Activated CD8-positive, alpha-beta memory T cell treated with anti-CD3 and anti-CD28 coated beads, Interleukin-2, amount 50 U/mL, for 1 hour (primary cell): Measurements from ENCODE around the gene CEL.

Experiments used
- DNase-seq: peaks from one replicate; pipeline ENCODE4 v3.0.0-alpha.2; 2020; ENCODE audit errors: extremely low read depth

The CEL gene

GRCh38 chr9:133103987-133104505, 42.3 kb downstream of the CEL start:
- DNase-seq = no peak

- no peak for DNase-seq
Measured at GRCh38 chr9:133104718-133105460, 43.1 kb downstream of the CEL start.

DNA sequence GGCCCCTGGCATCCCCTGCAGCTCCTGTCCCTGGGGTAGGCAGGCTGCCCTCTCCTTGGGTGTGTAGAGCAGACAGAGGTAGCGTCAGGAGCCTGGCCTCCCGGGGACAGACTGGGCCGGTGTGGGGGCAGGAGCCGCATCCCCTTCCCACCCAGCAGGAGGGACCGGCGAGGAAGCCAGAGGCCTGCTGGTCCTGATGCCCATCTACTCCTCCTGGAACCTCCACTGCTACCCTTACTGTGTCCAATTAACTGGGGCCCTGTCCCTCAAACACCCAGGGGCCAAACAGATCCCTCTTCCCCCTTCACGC, 43.6 kb downstream of the CEL start:
- no peak for DNase-seq

DNA sequence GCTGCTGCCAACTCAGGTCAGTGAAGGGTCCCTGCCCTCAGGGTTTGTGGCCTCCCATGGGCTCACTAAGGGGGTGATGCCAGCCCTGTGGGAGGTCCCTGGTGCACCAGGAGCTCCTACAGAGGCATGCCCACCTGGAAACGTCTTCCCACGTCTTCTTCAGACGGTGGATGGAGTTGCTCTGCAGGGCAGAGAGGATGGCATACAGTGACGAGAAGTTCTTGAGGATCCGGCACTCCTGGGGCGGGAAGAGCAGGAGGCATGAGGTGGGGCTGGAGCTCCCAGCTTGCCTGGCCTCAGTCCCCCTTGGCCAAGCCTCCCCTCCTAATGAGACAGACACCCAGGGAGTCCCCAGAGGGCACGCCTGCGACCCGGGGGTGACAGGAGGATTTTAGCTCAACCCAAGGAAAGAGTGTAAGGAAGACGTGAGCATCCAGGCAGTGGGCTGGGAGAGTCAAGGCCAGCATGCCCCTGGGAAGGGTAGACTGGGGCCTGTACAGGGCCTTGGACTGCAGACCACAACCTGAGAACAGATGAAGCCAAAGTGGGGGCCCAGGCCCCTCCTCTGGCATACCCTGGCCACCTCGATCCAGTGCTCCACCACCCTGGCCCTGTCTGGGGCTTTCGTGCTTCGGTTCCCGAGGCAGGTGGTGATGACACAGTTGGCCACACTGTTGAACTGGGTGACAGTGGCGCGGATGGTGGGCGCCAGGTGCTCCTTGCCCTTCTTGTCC, 44.9 kb downstream of the CEL start:
- DNase-seq = no peak

DNA sequence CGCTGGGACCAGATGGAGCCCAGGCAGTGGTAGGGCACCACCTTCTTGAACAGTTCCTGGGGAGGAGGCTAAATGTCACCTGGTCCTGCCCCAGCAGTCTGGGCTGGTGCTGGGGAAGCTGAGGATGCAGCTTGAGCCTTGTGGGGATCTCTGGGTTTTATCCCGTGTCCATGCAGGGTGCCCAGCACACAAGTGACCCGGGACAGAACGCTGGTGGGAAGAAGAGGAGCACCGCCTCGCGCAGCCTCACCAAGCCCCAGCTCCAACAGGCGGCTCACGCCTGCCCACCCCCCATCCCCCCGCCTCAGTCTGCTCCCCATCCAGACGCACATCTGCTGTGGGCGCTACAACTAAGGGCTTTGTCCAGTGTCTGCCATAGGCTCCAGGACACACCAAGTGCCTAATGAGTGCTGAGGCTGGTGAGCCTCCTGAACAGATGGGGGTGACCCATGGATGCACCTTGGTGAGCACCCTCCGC, 45.5 kb downstream of the CEL start:
- no peak for DNase-seq

- no peak for DNase-seq
Measured at GRCh38 chr9:133107961-133108793, 46.4 kb downstream of the CEL start.

GRCh38 chr9:133108794-133109641, 47.2 kb downstream of the CEL start:
- no peak for DNase-seq

DNA sequence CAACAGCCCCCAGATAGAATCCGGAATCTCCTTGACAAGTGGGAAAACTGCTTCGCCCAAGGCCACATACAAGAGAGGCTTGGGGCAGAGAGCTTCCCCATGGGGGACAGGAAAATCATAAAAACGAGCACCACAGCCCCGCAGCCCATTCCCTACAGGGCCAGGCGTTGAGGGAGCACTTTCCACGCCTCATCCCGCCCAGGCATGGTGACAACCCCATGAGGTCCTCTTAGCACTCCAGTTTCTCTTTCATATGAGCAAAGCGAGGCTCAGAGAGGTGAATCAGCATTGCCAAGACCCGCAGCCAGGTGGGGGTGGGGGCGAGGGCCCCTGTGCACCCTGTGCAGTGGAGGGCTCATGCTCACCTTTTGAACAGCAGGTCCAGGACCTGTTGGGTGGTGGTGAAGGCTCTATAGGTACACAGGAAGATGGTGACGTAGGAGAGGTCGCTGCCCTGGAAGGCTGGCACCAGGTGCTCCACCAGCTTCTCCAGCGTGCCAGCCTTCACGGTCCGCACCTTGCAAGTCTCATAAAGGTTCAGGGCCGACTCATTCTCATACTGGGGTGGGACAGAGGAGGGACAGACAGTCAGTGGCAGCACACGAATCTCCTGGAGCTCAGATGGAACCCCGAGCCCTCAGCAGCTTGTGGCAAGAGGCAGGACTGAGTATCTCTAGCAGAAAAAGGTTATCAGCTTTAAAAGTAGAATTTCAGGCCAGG, 48.3 kb downstream of the CEL start:
- no peak for DNase-seq

GRCh38 chr9:133111808-133112662, 50.3 kb downstream of the CEL start:
- DNase-seq = no peak

DNA sequence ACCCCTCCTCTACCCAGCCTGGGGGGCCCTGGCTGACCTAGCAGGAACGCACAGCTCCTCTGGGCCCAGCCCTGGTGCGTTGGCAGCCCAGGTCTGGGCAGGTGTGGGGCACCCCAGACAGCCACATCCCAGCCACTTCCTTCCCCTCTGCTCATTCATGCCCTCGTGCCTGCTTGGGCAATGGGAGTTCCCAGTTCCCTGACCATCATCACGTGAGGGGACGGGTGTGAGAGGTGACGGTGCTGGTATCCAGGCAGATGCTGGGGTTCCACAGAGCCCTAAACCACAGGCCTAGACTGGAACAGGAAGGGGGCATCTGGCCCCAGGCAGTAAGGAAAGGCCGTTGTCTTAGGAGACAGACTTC, 50.9 kb downstream of the CEL start:
- no peak for DNase-seq

- DNase-seq = no peak
Measured at GRCh38 chr9:133113163-133113948, 51.6 kb downstream of the CEL start.

DNA sequence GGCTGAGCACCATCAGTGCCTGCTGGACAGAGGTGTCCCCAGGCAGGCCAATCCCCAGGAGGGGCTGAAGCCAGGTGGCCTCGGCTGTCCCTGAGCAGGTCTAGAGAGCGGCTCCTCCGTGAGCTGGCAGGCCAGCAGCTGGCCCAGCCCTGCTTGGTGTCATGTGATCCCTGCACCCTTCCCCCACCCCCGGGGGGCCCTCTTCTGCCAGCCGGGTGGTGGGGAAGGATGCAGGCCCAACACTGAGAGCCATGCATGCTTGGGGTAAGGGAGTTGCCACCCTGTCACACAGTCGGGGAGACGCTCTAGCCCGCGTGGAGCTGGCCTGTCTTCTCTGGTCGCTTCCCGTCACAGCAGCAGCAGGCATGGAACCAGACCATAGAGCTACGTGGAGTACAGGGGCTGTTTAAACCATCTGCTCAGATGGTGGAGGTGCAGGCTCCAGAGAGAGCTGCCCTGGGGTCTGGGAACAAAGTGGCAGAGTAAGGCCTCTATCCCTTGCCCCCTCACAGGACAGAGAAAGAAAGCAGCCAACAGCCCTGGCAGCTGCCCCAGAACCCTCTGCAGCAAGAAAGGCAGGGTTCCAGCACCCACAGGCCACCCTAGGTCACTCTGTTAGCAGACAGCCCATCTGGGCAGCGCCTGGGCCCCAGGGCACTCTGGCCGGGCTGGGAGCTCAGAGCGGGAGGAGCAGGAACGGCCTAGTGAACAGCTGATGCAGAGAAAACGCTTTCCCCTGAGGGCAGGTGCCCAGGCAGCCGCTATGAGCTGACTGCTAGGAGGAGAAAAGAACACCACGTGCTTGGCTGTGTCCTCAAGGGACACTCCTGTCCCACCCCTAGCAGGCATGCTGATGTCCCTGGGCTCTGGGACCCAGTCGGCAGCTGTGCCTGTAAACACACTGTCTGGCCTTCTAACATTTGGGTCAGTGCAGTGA, 52.4 kb downstream of the CEL start:
- DNase-seq = no peak

DNA sequence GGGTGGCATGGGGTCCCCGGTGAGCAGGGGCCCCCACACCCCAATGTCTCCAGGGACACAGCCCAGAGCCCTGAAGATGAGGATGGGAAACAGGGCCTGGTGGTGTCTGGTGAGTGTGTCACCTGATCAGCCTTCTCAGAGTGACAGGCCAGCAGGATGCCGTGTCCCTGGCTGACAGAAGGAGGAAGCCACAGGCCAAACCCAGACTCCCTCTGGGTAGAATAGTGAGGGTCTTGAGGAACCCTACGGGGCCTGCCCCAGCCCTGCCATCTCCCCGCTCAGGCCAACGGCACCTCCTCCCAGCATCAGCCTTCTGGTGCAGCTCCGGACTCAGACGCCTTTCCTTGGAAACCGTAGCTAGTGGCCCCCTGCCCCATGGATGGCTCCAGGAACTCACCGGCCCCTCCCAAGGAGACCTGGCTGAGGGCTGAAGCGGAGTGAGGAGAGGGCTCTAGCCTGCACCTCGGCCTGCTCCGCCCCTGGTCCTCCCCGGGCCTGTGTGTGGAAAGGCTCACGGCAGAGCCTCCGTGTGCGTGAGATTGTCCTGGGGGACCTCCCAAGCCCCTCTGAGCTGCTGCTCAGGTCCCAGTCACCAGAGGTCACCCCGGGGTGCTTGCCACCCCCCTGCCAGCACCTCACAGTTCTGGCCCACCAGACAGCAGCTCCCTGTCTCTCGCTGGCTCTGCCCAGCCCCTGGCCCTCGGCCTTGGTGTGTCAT, 53.3 kb downstream of the CEL start:
- DNase-seq = no peak

GRCh38 chr9:133115604-133116345, 54.0 kb downstream of the CEL start:
- DNase-seq = no peak

DNA sequence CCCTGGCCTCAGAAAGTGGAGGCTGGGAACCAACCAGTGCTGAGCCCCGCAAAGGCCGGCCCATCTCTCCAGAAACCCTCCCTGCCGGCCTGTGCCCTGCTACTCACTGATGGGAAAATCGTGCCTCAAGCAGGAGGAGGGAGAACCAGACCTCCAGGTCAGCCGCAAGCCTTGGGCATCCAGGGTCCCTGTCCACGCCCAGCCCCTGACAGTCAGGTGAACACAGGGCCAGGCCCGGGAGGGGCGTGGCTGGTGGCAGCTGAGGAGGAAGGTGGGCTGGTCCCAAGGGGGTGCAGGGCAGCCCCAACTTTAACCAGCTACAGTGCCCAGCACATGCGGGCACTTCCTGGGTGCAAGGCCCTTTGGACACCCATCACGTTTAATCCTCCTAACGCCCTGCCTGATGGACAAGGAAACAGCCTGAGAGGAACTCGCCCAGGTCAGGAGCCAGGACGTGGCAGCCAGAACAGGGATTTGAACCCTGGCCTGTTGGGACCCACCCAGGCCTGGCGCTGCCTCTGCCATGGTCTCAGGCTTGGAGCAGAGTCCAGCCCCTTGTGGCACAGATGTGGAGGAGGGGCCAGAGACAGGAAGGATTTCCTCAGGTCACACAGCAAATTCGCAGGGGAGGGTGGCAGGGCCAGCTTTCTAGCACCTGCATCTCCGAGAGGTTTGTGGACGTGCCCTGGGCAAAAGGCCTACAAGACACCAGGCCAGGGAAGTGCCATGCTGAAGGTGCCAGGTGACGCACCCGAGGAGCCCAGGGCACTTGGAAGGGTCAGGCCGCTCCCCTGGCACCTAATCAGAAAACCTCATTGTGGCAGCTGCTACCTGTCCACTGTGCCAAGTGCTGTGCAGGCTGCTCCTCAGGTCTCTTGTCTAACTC, 54.8 kb downstream of the CEL start:
- no peak for DNase-seq
